ENCODE measurements around the gene ACTN1. TPM values are rescaled to one million over a fixed set of nuclear protein-coding genes. Genes with fewer than 3 reads are reported as not detected.

ACTN1 gene
- total and polyA plus RNA-seq, 2 of the 8 experiments (the other 6 are each of a cell fraction or from before 2014, with no cell fraction given), result 236 to 262 TPM

GRCh38 chr14:68948686-68949600 is 30.2 kb downstream of the ACTN1 start:
- Histone ChIP-seq H3K56ac (replicated peaks; ENCODE audit: insufficient read length, low read depth, low read length) (no peak overlapping the region), H4K8ac (ENCODE audit: extremely low read depth, insufficient read depth, low read length) (no peak overlapping the region; the same call in 1 of the 2 replicates), H4K5ac (ENCODE audit: insufficient read length, low read depth, low read length) (no peak overlapping the region), H2BK5ac (ENCODE audit: low read depth, low read length) (no peak overlapping the region), H3K4me1 (replicated peaks in 1 of 4; ENCODE audit: control insufficient read depth in 3 of 4, insufficient read depth in 4 of 4, low read length in 3 of 4) (peaks cover 0 to 16% (median 8%) of the 10 kb centered on the region in 4 experiments; a peak in 6 of 7 replicates), H2BK20ac (ENCODE audit: low read length) (no peak overlapping the region), H3K36me3 (ENCODE audit: control insufficient read depth in 2 of 4, insufficient read depth in 4 of 4, low read length in 3 of 4) (no peaks in the 10 kb centered on the region), H4K91ac (replicated peaks; ENCODE audit: insufficient read length, low read length) (no peak overlapping the region), H4K20me1 (replicated peaks in 1 of 2; ENCODE audit: control insufficient read depth in 1 of 2, insufficient read depth in 2 of 2, low read length in 2 of 2) (peaks cover 12 to 40% of the 10 kb centered on the region in 2 experiments), H3K4me3 (ENCODE audit: extremely low read depth in 1 of 4, insufficient read depth in 2 of 4, low read depth in 3 of 4, low read length in 4 of 4) (no peak overlapping the region), H3K9me3 (ENCODE audit: insufficient read depth in 2 of 2, low read depth in 1 of 2, low read length in 1 of 2) (no peaks in the 10 kb centered on the region), H2AK5ac (ENCODE audit: low read depth, low read length) (no peak overlapping the region), H3K18ac (ENCODE audit: extremely low read depth, low read length) (no peak overlapping the region; the same call in 1 of the 2 replicates), H2BK120ac (replicated peaks; ENCODE audit: low read depth, low read length) (no peak overlapping the region), H3K27me3 (replicated peaks in 1 of 4; ENCODE audit: control insufficient read depth in 3 of 4, extremely low read depth in 1 of 4, insufficient read depth in 3 of 4, low read length in 3 of 4) (no peaks in the 10 kb centered on the region), H3K9ac (replicated peaks in 1 of 4; ENCODE audit: extremely low read depth in 1 of 4, low read depth in 3 of 4, low read length in 3 of 4) (no peak overlapping the region), H3K23me2 (ENCODE audit: low read depth, low read length) (no peaks in the 10 kb centered on the region; the same call in 1 of the 2 replicates), H3K27ac (ENCODE audit: low read depth, low read length) (no peak overlapping the region), H2AFZ (ENCODE audit: low read length) (no peak overlapping the region), H2BK15ac (ENCODE audit: low read length) (no peak overlapping the region), H3K14ac (ENCODE audit: insufficient read length) (no peak overlapping the region), H3K4me2 (ENCODE audit: insufficient read depth in 1 of 2, low read depth in 2 of 2, low read length in 2 of 2) (no peak overlapping the region), H3K79me2 (ENCODE audit: control insufficient read depth in 1 of 2, insufficient read depth in 2 of 2, low read length in 2 of 2) (peaks cover 13 to 96% of the 10 kb centered on the region in 2 experiments), H3K23ac (ENCODE audit: insufficient read length) (no peak overlapping the region), H3K79me1 (ENCODE audit: low read depth, low read length) (peaks cover 37% of the 10 kb centered on the region), H3K4ac (replicated peaks; ENCODE audit: insufficient read length, low read depth, low read length) (no peak overlapping the region), H2BK12ac (ENCODE audit: low read depth, low read length) (no peak overlapping the region)
- 86% methylated on average over 12 of the region's 12 CpGs; no CpG with 5 or more reads in 1 of the 2 experiments for WGBS, 2 experiments (ENCODE audit: extremely low coverage in 1 of 2, insufficient coverage in 1 of 2, insufficient read length in 1 of 2, insufficient replicate concordance in 2 of 2, low coverage in 1 of 2, low lambda C conversion rate in 2 of 2, missing lambda C conversion rate in 1 of 2)
- no peak for DNase-seq (ENCODE audit: low read depth in 1 of 2, low spot score in 2 of 2)
- ChIA-PET POLR2A (ENCODE audit: partially characterized antibody) (interaction anchor here (0.9 to 1.6 kb wide), 5 partner anchors 9 to 31 kb away, joined by 3 to 6 read pairs (median 3); no protein-coding TSS in a partner anchor), CTCF (ENCODE audit: partially characterized antibody) (interaction anchor here (0.6 to 19.1 kb wide), 10 partner anchors 13 to 1614 kb away, joined by 3 to 291 read pairs (median 4); no protein-coding TSS in a partner anchor)
- FAIRE-seq, result no peak
- TF ChIP-seq SUZ12 (IDR thresholded peaks at IDR 0.05; ENCODE audit: low read length) (no peak), SP2 (IDR thresholded peaks at IDR 0.05; ENCODE audit: low read length) (no peak)

All from H1 (cell line).